Osteocyte (in vitro differentiated cells): ENCODE measurements around the gene GALNT17. TPM values are rescaled to one million over a fixed set of nuclear protein-coding genes. Genes with fewer than 3 reads are reported as not detected.

Experiments used
- DNase-seq: peaks from one replicate; pipeline ENCODE4 v3.0.0; 2021; ENCODE audit warnings: mixed read lengths; ENCODE audit not compliant: unreplicated experiment; ENCODE audit errors: extremely low spot score
- H3K27ac Mint-ChIP-seq: one replicate; pipeline ENCODE4 v1.8.0; 2021; ENCODE audit warnings: mild to moderate bottlenecking, mixed read lengths; ENCODE audit not compliant: unreplicated experiment
- H3K27me3 Mint-ChIP-seq: one replicate; pipeline ENCODE4 v1.8.0; 2021; ENCODE audit warnings: mixed read lengths; ENCODE audit not compliant: unreplicated experiment
- H3K36me3 Mint-ChIP-seq: one replicate; pipeline ENCODE4 v1.8.0; 2021; ENCODE audit warnings: mixed read lengths; ENCODE audit not compliant: unreplicated experiment
- H3K4me1 Mint-ChIP-seq: one replicate; pipeline ENCODE4 v1.8.0; 2021; ENCODE audit warnings: mixed read lengths; ENCODE audit not compliant: unreplicated experiment
- H3K4me3 Mint-ChIP-seq: one replicate; pipeline ENCODE4 v1.8.0; 2021; ENCODE audit warnings: mild to moderate bottlenecking, moderate library complexity, mixed read lengths; ENCODE audit not compliant: unreplicated experiment
- H3K9me3 Mint-ChIP-seq: one replicate; pipeline ENCODE4 v1.8.0; 2021; ENCODE audit warnings: mixed read lengths; ENCODE audit not compliant: unreplicated experiment
- total RNA-seq: library from RNA; stranded (reverse); gene quantifications from 2 replicates; pipeline ENCODE4 v1.2.1, GENCODE V29; 2021
- TF ChIP-seq, protein P1 (sequence below): fragments of 200-600 bp; sonication (generic); IDR thresholded peaks from 2 replicates; pipeline ENCODE4 v1.5.0; 2021; ENCODE audit warnings: antibody characterized with exemption, mild to moderate bottlenecking, moderate library complexity

Gene GALNT17
- total RNA-seq, 1 donor from 2014 or later, result 1.4 TPM

DNA sequence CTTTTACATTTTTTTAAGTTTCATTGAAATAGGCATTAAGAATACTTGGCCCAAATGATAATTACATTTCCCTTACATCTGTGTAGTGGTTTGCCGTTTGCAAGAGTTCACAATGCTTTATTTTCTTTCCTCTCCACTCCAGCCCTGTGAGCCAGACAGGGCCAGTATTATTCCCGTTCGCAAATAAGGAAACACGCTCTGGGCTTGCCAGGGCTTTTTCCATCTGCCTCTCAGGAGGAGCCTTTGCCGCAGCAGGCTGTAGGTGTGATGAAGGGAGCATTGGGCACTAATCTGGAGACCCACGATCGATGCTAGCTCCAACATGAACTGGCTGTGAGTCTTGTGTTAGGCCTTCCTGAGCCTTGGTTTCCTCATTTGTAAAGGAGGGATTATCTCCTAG lies 154.4 kb downstream of the GALNT17 start:
- Mint-ChIP-seq H3K27ac (no peak overlapping the region), H3K9me3 (no peaks in the 10 kb centered on the region), H3K27me3 (no peaks in the 10 kb centered on the region), H3K4me1 (peaks cover 3% of the 10 kb centered on the region), H3K36me3 (no peaks in the 10 kb centered on the region), H3K4me3 (no peak overlapping the region)
- TF ChIP-seq, protein P1, sequence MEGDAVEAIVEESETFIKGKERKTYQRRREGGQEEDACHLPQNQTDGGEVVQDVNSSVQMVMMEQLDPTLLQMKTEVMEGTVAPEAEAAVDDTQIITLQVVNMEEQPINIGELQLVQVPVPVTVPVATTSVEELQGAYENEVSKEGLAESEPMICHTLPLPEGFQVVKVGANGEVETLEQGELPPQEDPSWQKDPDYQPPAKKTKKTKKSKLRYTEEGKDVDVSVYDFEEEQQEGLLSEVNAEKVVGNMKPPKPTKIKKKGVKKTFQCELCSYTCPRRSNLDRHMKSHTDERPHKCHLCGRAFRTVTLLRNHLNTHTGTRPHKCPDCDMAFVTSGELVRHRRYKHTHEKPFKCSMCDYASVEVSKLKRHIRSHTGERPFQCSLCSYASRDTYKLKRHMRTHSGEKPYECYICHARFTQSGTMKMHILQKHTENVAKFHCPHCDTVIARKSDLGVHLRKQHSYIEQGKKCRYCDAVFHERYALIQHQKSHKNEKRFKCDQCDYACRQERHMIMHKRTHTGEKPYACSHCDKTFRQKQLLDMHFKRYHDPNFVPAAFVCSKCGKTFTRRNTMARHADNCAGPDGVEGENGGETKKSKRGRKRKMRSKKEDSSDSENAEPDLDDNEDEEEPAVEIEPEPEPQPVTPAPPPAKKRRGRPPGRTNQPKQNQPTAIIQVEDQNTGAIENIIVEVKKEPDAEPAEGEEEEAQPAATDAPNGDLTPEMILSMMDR, result no peak
- DNase-seq, result no peak

DNA sequence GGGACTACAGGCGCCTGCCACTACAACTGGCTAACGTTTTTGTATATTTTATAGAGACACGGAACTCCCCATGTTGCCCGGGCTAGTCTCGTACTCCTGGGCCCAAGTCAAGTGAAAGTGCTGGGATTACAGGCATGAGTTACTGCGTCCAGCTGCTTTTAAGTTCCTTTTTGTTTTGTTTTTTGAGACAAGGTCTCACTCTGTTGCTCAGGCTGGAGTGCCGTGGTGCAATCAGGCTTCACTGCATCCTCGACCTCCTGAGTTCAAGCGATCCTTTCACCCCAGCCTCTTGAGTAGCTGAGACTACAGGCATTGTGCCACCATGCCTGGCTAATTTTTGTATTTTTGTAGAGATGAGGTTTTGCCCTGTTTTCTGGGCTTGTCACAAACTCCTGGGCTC lies 155.0 kb downstream of the GALNT17 start:
- Mint-ChIP-seq H3K27me3 (no peaks in the 10 kb centered on the region), H3K27ac (no peak overlapping the region), H3K4me1 (peaks cover 3% of the 10 kb centered on the region), H3K9me3 (no peaks in the 10 kb centered on the region), H3K36me3 (no peaks in the 10 kb centered on the region), H3K4me3 (no peak overlapping the region)
- TF ChIP-seq, protein P1, result no peak
- DNase-seq, result no peak

DNA sequence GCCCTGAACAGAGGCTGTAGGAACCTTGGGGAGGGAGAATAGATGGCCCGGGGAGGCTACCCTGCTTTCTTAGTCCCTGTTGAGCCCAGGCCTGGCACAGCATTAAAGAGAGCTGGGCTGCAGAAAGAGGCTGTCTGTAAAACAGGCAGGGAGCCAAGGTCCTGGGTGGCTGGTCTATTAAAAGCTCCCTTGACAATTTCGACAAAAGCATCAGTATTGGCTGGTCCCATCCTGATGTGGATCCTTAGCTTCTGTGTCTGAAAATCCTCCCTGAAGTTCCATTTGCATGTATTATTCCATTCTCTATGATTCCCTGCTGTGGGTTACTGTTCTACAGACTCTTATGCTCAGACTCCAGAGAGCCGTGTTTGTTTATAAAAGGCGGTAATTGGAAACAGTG lies 158.5 kb downstream of the GALNT17 start:
- Mint-ChIP-seq H3K27me3 (no peaks in the 10 kb centered on the region), H3K9me3 (no peaks in the 10 kb centered on the region), H3K4me3 (no peak overlapping the region), H3K36me3 (no peaks in the 10 kb centered on the region), H3K27ac (no peak overlapping the region), H3K4me1 (peaks cover 3% of the 10 kb centered on the region)
- TF ChIP-seq, protein P1, result no peak
- DNase-seq, result no peak

DNA sequence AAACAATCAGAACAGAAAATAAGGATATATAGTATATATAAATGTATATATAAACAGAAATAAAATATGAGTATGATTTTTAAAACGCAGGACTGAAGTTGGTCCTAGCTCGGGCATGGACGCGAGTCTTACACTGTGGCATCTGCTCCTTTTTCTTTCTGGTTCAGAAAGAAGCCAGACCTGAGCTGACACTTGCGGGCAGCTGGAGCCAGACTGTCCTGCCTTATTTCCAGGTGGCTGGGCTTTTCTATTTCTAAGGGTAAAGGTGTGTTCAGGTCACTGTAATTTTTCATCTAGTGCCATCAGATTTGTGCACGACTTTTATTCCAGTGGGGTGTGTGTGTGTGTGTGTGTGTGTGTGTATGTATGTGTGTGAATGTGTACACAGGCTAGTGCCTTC lies 166.4 kb downstream of the GALNT17 start:
- Mint-ChIP-seq H3K4me3 (no peak overlapping the region), H3K36me3 (no peaks in the 10 kb centered on the region), H3K4me1 (peaks cover 5% of the 10 kb centered on the region), H3K27me3 (no peaks in the 10 kb centered on the region), H3K27ac (no peak overlapping the region), H3K9me3 (no peaks in the 10 kb centered on the region)
- TF ChIP-seq, protein P1, result no peak
- DNase-seq, result no peak

DNA sequence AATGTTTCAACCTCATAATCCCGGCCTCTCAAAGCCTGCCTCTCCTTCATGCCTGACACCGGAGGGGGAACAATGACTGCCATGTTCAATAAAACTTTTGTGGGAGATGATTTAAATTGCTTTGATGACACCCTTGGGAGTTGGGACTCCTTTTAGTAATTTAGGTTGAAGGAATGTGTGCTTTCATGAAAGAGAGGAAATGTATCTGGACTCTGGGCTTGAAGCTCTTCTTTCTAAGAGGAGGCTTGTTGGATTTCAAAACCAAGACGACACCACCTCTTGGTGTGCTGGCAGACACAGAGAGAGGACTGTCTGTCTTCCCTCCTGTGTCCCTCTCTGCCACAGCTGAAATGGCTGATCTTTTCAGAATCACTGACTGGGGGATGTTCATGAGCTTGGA lies 168.1 kb downstream of the GALNT17 start:
- no peak overlapping the region for H3K4me3 Mint-ChIP-seq
- H3K9me3 Mint-ChIP-seq, result no peaks in the 10 kb centered on the region
- H3K27me3 Mint-ChIP-seq, result no peaks in the 10 kb centered on the region
- no peak for DNase-seq
- peaks cover 8% of the 10 kb centered on the region for H3K4me1 Mint-ChIP-seq
- TF ChIP-seq, protein P1, result no peak
- no peaks in the 10 kb centered on the region for H3K36me3 Mint-ChIP-seq
- H3K27ac Mint-ChIP-seq, result no peak overlapping the region
